GM12892 (cell line): ENCODE measurements around the gene MDH2.

Experiments used
- POLR2A ChIP-seq: IDR thresholded peaks from 2 replicates; pipeline ENCODE4 v1.6.1; 2011; ENCODE audit warnings: low read depth, low read length, control low read depth
- POLR2AphosphoS5 ChIP-seq: IDR thresholded peaks from 2 replicates; pipeline ENCODE4 v1.6.1; 2011; ENCODE audit warnings: low read depth, low read length, control low read depth
- TAF1 ChIP-seq: IDR thresholded peaks from 2 replicates; pipeline ENCODE4 v1.6.1; 2011; ENCODE audit warnings: low read depth, mild to moderate bottlenecking, control low read depth, low read length, borderline replicate concordance

DNA sequence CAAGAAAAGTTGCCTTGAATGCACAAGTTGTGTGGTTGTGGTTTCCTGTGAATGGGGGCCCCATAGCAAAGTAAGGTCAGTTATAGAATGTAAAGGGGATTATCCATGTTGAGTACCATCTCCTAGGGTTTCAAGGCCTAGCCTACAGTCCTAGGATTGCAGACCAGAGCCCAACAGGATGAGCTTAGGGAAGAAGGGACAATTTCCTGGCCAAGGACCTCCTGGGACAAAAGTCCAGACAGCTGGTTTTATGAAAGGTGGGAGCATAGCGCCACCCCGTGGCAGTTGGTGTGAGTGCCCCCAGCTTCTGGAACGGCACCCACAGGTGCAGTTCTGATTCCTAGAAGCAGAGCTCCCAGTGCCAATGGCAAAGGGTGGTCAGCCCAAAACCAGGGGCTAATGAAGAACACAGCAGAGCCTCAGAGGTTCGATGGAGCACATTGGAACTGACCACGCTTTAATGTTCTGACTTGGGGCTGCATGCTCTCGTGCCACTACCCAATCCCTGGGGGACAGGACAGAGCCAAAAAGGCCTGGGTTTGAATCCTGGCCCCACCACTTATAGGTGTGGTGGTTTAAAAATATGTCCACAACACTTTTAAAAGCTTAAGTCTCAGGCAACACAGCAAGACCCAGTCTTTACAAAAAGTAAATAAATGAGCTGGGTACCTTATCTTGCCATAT lies 27.7 kb upstream of the MDH2 start:
- TF ChIP-seq POLR2A (no peak), TAF1 (no peak), POLR2AphosphoS5 (no peak)
